GM19438 (cell line): ENCODE measurements around the gene FRMPD2.
"Not testable (repeated sequence)": the region's sequence is repeated elsewhere in the genome, so short reads cannot be mapped to it uniquely, and the experiment has no call there.

ENCODE experiments used
- ATAC-seq: cut with Tn5 transposase; IDR thresholded peaks from one replicate; pipeline ENCODE4 v1.9.1; 2021; ENCODE audit warnings: low read depth; ENCODE audit not compliant: unreplicated experiment

Gene FRMPD2

DNA sequence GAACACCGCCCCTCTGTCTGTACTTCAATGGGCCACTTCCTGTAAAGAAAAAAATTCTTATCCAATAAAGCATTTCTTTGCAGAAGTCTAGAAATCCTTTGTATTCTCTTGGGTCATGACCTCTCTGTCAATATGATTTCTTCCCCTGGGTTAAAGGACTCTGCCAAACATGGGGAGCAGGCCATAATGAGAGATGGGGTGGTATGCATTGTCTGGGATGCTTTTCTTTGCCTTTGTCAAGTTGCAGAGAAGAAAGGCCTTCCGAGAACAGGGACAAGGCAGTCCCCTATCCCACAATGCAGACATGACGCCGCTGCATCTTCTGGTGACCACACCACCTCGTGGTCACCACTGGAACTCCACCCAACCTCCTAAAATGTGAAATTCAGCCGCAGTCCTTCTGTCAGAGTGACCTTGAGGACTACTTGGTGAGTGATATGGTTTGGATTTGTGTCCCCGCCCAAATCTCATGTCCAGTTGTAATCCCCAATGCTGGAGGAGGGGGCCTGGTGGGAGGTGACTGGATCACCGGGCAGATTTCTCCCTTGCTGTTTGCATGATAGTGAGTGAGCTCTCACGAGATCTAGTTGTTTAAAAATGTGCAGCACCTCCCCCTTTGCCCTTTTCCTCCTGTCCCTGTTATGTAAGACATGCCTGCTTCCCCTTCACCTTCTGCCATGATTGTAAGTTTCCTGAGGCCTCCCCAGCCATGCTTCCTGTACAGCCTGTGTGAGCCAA lies 15.2 kb upstream of the FRMPD2 start:
- no peak for ATAC-seq

- ATAC-seq, result no peak
Measured at GRCh38 chr10:48288661-48289060, 14.2 kb upstream of the FRMPD2 start.

DNA sequence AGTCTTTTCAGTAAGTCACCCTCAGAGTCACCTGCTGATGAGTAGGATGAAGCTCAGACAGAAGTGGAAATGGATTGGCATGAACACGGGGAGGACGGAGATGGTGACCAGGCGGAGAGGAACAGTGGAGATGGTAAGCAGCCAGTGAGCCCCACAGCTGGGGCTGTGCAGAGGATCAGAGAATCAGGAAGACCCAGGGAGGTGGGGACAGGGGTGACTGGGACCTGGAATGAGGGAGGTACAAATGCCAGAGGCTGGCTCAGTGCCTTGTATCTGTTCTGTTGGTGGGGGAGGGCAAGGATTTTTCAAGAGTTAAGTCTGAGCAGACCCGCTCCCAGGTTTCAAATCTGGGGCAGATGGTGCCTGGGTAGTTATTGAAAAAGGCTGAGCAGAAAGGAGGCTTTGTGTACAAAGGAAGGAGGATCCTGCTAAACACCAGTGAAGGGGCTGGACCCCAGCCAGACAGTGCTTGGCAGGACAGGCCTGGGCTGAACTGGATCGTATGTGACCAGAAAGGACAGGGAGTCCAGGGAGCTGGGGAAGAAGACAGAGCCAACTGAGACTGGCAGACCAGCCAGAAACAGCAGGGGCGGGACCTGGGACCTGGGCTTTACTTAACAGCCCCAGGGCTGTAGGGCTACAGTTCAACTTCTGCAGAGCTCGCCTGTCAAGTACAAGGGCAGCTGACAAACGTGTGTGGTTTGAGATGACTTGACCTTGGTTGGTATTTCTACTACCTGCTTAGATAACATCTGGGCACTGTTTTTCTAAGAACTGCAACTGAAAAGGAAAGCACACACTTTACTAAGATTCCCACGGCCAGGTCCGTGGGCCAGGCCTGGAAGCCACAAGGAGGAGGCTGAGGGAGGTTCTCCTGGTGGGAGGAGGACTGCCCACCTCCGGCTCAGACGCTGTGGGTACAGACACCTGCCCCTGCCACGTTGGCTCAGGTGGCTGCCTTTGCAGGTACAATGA lies 13.2 kb upstream of the FRMPD2 start:
- no peak for ATAC-seq

DNA sequence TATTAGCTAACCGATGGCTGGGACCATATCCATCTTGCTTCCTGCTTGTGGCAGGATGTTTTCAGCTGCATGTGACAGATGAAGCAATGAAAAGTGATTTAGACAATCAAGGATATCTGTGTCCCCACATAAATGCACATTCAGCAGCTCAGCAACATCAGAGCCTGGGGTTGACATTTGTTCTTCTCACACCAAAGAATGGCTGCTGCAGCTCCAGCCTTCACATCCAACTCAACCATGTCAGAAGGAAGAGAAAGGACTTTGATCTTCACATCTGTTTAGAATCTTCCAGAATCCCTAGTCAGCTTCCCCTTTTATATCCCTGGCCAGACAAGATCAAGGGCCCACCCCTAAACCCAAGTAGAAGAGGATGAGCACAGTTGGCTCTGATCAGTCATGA lies 11.9 kb upstream of the FRMPD2 start:
- no peak for ATAC-seq

DNA sequence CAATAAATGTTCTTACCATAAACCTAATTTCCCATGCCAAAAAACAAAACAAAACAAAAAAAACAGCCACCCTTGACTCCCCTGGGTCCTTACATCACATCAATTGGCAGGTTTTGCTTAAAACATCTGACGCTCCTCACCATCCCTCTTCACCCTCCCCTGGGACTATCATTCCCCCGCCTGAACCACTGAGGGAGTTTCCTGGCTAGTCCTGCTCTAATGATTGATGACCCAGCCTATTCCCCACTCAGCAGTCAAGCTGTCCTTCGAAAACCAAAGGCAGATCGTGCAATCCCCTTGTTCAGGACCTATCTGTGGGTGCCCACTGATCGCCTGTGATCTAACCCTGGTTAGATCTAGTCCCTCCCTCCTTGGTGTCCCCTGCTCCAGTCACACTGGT lies 11.2 kb upstream of the FRMPD2 start:
- ATAC-seq, result peak; percentile 47

DNA sequence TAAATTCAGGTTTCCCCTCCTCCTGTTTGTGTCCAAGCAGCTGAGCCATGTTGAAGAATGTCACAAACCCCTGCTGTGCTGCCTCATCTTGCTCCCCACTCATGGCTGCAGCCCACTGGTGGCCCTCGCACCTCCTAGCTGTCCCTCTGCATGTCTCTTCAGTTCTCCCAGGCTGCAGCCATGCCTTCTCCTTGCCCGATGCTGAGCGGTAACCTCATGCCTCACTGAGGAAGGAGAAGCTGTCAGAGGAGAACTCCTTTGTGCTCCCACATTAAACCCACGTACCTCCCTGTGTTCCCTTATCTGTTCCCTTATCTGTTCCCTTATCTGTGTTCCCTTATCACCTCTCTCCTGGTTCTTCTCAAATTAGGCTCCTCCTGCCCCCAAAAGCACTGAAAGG lies 10.3 kb upstream of the FRMPD2 start:
- no peak for ATAC-seq

DNA sequence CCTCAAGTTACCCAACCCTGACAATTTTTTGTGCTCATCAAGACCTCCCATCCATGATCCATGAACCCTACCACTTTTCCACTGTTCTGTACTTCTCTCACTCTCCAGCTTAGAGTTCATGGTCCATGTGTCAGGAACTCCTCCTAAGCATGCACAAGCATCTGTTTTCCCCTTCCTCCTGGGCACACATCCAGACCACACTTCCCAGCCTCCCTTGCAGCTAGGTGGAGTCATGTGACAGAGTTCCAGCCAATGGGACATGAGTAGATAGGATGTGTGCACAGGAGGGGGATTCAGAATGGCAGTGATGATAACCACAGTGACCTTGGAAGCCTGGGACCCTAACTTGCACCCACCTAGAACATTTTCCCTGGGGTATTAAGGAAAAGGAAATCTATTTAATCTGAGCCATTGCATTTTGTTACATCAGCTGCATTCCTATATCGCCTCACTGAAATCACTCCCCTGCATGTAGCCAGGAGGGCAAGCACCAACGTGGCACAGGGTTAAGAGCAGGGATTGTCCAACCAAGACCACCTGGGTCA lies 9.6 kb upstream of the FRMPD2 start:
- ATAC-seq, result no peak

GRCh38 chr10:48282829-48283228 lies 8.3 kb upstream of the FRMPD2 start:
- ATAC-seq, result peak; percentile 70

DNA sequence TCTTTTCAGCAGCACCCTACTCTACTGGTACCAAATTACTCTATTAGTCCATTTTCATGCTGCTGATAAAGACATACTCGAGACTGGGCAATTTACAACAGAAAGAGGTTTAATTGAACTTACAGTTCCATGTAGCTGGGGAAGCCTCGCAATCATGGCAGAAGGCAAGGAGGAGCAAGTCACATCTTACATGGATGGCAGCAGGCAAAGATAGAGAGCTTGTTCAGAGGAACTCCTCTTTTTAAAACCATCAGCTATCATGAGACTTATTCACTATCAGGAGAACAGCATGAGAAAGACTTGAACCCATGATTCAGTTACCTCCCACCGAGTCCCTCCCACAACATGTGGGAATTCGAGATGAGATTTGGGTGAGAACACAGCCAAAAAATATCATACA lies 7.2 kb upstream of the FRMPD2 start:
- ATAC-seq, result not testable (repeated sequence)

GRCh38 chr10:48279081-48279751 lies 4.7 kb upstream of the FRMPD2 start:
- ATAC-seq, result peak; percentile 70

- no peak for ATAC-seq
Measured at GRCh38 chr10:48277093-48277492, 2.6 kb upstream of the FRMPD2 start.

DNA sequence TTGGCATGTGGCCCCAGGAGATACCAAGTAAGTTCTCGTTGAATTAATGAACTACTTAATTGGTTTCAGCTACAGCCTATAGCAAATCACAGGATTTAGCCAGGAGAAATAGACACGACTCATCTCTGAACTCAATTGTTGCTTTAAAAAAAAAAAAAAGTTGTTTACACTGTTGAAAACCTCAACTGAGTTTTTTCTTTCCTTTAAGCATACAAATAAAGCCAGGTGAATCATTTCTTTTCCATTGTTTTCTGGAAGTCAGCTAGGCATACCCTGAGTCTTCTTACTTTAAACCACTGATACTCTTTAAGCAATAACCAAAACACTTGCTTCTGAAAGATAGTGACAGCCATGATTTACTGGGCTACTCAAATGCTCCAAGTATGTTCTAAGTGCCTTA lies 755 bp downstream of the FRMPD2 start:
- ATAC-seq, result no peak

- ATAC-seq, result no peak
Measured at GRCh38 chr10:48272682-48273081, 1.8 kb downstream of the FRMPD2 start.

DNA sequence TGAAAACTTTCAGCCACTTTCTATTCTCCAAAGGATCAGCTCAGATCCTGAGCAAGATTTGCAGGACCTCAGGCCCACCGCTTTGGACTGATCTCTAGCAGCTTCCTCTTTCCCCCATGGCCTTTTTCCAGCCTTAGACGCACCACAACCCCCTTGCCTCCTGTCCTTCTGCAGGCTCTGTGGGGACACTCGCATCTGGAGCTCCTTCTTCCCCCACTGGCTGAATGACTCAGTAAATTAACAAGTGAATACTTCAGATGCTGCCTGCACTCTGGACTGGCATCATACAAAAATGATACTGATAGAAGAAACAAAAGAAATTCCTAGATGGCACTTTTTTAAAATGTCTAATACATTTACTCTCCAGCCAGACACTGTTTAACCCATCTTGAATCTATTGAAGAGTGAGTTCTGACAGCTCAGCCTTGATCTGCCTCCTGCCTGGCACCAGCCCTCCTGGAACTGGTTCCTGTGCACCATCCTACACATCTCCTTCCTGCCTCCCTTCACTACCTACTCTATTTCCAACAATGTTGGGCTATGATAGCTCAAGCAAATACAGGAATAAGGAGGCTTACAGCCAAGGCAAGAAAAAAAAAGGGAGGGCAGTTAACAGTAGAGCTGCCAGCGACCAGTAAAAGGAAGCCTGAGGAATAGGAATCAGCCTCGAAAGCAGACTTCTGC lies 3.3 kb downstream of the FRMPD2 start:
- no peak for ATAC-seq

GRCh38 chr10:48266528-48266927 lies 8.0 kb downstream of the FRMPD2 start:
- ATAC-seq, result no peak

DNA sequence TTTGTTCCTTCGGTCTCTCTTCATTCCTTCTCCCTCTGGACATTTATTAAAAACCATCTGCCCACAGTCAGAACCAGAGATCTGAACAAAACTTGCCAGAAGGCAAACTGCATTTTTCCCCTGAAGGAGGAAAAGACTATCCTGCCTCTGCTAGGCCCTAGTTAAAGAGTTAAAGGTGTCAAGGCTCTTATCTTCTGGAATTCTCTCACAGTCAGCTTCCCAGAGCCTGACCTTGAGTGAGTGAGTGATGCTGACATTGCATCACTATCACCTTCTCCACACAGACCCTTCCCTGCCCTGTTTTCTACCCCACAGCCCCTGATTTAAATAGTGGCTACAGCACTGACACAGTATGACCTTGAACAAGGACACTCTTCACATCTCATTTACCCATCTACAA lies 16.4 kb downstream of the FRMPD2 start:
- no peak for ATAC-seq

GRCh38 chr10:48257407-48257961 lies 17.0 kb downstream of the FRMPD2 start:
- no peak for ATAC-seq

DNA sequence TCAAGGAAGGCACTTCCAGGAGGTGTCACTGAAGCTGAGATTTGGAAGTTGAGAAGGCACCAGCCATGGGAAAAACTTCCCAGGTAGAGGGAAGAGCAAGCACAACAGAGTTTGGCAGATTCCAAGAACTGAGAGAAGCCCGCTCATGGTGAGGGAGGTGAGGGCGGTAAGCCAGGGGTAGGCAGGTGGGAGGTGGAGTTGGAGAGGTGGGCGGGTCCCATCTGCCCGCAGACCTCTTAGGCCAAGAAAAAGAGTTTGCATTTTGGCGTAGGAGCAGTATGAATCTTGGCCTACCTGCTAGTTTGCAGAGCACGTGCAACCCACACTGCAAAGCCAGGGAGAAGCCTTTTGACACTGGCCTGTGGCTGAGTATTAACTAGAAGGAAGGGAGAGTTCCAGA lies 18.8 kb downstream of the FRMPD2 start:
- ATAC-seq, result no peak

GRCh38 chr10:48254750-48255512 lies 19.6 kb downstream of the FRMPD2 start:
- ATAC-seq, result no peak
